GM21737 (cell line): ENCODE measurements around the gene MEFV.

Experiments
- ATAC-seq: cut with Tn5 transposase; IDR thresholded peaks from one replicate; pipeline ENCODE4 v1.9.1; 2021; ENCODE audit warnings: mild to moderate bottlenecking, moderate library complexity; ENCODE audit not compliant: unreplicated experiment

Gene MEFV

DNA sequence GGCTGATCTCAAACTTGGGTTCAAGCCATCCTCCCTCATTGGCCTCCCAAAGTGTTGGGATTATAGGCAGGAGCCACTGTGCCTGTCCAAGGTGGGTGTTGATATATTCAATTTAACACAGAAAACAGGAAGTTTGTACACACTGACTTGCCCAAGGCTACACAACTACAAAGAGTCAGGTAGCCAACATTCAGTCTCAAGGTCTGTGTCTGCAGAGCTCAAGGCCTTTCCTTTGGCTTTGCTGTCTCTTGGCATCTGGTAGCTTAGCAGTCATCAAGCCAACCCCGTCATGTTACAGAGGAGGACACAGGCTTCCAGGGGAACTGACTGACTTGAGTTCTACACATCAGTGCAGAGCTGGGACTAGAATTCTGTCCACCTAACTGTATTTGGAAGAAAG lies 11.9 kb upstream of the MEFV start:
- ATAC-seq = no peak

- ATAC-seq = no peak
Observed at GRCh38 chr16:3266873-3267537, 10.6 kb upstream of the MEFV start.

DNA sequence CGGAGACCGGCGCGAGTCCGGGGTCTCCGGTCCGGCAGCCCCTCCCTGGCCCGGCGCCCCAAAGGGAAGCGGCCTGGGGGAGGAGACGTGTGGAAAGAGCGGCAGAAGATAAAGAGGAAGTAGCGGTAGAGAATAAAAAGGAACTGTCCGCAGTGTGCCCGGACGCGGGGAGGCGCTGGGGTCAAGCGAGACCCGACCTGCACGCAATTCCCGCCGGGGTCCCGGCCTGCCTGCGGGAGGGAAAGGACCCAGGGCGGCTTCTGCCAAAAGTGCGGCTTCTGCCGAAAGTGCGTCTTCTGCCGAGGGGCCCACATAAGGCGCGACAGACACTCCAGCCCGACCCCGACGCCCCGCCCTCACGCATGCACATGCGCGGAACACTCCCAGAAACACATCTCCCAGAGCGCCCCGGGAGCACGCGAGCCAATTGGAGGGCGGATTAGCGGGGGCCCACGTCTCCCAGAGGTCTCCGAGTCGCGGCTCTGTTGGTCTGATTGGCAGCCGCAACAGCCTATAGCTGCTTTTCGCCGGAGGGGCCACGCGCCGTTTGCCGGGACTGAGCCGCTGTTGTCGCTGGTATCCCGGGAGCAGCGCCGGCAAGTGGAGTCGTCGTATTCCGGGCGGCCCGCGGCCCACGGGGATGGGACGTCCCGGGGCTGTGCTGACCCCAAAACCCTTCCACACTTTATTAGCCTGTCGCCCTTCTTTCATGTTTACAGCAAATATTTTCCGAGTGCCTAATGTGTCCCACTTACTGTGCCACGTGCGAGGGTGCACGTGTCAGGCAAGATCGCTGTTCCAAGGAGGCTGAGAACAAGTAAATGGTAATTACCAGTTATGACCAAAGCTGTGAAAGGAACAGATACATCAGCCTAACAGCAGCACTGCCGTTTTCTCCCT lies 8.0 kb upstream of the MEFV start:
- peak; percentile 76 for ATAC-seq

DNA sequence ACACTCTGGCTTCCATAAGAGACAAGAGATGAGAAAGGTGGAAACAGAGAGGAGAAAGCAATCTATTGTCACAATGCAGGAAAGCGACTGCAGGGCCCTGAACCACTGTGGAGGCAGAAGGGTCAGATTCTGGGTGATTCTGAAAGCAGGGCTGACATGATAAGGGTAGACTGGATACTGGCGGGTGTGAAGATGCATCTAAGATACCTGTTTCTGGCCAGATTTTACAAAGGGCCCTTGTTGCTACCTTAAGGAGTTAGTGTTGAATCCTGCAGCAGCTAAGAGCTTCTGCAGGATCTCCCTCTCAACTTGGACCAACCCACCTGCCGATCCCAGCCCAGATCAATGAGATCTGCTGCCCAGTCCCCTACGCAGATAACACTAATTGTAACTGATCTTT lies 6.1 kb upstream of the MEFV start:
- ATAC-seq = no peak

DNA sequence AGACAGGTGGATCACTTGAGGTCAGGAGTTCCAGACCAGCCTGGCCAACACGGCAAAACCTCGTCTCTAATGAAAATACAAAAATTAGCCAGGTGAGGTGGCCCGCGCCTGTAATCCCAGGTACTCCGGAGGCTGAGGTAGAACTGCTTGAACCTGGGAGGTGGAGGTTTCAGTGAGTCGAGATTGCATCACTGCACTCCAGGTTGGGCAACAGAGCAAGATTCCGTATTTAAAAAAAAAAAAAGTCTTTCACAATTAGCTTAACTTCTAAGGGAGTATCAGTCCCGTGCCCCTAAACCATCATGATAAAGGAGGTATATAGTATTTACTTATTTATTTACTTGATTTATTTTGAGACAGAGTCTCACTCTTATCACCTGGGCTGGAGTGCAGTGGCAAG lies 3.4 kb upstream of the MEFV start:
- ATAC-seq = no peak

- ATAC-seq = no peak
Observed at GRCh38 chr16:3256866-3257465, 533 bp upstream of the MEFV start.

- no peak for ATAC-seq
Observed at GRCh38 chr16:3254309-3254708, 2.1 kb downstream of the MEFV start.

- no peak for ATAC-seq
Observed at GRCh38 chr16:3252967-3253366, 3.5 kb downstream of the MEFV start.

DNA sequence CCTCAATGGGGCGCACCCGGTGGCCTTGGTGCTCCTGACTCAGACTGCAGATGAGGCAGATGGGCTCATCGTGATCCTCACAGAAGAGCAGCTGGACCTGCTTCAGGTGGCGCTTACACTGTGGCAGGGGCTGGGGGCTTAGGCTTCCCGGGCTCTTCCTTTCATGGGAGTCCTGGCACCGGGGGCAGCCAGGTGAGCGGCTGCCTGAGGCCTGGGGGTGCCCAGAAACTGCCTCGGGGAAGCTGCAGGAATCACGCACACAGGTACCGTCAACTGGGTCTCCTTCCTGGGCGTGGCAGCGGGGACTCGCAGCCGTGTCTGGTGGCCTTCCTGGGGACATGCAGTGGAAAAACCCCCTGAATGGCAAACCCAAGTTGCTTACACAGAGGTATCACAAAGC lies 7.0 kb downstream of the MEFV start:
- ATAC-seq = no peak

DNA sequence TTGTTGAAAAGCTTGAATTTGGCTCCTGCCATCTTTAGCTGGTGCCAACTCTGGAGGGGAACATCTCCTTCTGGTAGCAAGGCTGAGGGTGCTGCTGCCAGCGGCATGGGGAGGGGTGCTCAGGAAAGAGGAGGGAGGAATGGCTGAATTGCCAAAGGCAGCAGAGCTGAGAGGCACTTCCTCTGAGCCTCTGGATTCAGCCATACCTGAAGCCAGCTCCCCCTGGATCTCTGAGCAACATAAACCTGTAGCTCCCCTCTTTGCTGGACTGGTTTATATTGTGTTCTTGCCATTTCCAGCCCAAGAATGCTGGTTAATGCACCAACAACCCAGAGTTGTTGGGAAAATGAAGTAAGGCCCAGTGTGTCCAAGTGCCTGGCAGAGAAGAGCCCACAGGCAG lies 7.4 kb downstream of the MEFV start:
- no peak for ATAC-seq

DNA sequence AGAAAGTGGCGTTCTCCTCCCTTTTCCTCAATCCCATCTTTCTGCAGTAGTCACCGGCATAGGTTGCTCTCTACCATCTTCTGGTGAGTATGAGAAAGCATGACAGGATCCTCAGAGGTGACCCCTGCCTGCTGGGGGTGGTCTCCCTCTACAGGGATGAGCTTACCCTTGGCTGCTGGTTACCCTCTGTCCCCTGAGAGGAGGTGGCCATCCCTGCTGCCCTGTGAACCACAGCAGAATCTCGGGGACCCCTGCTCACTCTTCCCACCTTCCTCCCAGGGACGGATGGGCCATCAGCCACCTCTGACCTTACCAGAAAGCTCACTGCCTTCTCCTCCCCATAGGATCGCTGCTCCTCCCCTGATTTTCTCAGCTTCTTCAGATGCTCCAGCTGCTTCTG lies 7.8 kb downstream of the MEFV start:
- ATAC-seq = no peak

- no peak for ATAC-seq
Observed at GRCh38 chr16:3246876-3247275, 9.6 kb downstream of the MEFV start.

DNA sequence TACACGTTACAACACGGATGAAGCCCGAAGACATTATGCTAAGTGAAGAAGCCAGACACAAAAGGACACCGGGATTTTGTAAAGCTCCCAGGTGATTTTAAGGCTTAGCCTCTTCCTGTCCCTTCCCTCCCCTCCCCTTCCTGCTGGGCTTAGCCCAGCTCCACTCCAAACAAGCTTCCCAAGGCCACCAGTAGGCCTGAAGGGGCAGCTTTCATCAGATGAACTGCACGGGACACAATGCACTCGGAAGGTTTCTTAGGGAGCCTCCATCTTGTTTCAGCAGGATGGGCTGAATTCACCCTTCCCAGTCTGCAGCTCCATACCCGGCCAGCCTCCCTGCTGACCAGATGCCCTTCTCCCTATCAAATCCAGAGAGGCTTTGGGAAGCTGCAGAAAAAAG lies 10.4 kb downstream of the MEFV start:
- no peak for ATAC-seq

GRCh38 chr16:3243882-3244281 lies 12.6 kb downstream of the MEFV start:
- ATAC-seq = no peak

- ATAC-seq = no peak
Observed at GRCh38 chr16:3242709-3243108, 13.7 kb downstream of the MEFV start.

DNA sequence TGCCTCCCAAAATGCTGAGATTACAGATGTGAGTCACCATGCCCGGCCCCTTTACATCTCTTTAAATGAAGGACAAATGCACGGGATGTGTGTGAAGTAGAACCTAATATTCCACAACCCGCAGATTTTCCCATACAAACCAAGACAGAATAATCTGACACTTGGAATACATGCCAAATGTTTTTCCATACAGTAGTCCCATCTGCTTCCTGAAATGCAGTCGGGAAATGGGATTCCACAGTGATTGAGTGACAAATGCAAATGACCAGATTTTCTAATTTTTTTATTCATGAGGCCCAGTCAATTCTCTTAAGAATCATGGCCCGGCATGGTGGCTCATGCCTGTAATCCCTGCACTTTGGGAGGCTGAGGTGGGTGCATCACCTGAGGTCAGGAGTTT lies 14.7 kb downstream of the MEFV start:
- ATAC-seq = no peak

DNA sequence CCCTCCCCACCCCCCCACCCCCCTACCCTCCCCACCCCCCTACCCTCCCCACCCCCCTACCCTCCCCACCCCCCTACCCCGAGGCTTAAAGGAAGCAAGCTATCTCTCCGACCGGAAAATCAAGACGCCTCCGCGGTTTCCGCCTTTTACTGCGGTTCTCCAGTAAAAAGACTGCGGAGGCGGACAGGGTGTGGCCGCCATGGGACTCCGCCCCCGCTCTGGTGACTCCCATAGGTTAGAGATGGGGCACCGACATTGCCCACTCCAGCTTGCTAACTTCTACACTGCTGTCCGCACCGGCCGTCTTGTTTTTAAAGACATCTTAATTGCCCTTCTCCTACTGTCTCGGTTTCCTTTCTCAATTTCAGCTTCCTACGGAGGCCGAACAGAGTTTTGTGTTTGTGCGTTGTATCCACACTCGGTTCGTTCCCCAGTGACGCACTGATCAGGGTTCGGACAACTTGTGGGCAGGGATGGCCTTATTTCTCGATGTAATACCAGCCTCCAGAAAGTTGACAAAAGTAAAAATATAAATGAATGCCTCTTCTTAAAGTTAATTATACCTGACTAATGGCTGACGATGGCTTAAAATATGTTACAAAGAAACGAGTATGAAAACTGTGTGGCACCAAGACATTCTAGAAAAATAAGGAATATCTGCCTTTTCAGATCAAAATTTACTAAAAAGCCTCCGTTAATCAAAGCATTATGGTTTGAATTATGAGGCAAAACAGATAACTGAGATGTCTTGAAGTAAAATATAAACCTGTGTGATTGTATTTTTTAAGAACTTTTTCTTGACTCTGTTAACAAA lies 20.4 kb downstream of the MEFV start:
- no peak for ATAC-seq

- ATAC-seq = peak; percentile 92
Observed at GRCh38 chr16:3234857-3235561, 21.4 kb downstream of the MEFV start, which contains the start of gene ZNF200. Gene ZNF200, minus strand, starts transcription at chr16:3235158. Its CDS starts 1,403 bp downstream, at chr16:3233755.

DNA sequence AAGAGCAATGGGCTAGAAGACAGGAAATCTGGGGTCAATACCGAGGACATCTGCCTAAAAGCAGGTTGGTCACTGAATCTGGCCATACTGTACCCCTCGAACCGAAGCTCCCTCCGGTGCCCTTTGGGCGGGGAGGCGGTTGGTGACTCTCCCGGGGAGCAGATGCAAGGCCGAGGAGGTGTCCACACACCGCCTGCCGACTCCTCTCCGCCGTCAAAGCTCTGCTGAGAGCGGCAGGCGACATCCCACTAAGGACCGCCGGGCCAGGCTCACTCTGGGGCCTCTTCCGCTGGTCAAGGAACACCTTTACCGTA lies 21.9 kb downstream of the MEFV start:
- ATAC-seq = no peak

DNA sequence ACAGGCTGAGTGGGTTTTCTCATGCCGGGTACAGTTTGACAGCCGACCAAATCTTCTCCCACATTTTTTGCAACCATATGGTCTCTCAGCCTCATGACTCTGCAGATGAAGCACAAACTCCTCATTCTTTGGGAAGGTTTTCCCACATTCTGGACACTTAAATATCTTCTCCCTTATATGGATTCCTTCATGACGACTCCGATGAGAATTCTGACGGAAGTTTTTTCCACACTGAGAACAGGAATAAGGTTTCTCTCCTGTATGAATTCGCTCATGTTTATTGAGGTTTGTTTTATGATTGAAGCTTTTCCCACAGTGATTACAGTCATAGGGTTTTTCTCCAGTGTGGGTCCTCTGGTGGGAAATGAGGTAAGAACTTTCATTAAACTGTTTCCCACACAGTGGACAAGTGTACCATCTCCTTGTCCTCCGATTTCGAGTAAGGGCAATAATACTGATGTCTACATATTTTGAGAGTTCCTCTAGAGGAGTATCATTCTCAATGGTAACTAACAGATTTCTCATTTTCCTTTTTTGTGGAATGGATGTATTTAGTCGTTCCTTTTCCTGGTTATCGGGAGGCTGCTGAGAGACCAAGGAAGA lies 32.4 kb downstream of the MEFV start:
- ATAC-seq = no peak
